ENCODE data around the gene NMRK2.

DNA sequence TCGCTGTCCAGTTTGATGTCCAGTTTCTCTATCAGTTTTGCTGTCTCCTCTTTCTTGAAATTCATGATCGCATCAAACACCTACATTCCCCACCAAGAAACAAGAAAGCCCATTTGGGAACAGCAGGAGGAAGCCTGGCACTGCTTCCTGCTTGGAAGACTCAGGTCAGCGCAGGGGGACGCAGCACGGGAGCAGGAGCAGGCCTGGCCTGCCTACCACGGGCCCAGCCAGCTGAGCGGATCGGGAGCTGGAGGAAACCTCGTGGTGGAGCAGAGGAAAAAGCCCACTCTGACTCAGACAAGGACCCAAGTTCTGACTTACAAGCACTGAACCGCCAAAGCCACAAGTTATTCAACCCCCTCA, 48.5 kb downstream of the NMRK2 start:
- TF ChIP-seq, protein P1, sequence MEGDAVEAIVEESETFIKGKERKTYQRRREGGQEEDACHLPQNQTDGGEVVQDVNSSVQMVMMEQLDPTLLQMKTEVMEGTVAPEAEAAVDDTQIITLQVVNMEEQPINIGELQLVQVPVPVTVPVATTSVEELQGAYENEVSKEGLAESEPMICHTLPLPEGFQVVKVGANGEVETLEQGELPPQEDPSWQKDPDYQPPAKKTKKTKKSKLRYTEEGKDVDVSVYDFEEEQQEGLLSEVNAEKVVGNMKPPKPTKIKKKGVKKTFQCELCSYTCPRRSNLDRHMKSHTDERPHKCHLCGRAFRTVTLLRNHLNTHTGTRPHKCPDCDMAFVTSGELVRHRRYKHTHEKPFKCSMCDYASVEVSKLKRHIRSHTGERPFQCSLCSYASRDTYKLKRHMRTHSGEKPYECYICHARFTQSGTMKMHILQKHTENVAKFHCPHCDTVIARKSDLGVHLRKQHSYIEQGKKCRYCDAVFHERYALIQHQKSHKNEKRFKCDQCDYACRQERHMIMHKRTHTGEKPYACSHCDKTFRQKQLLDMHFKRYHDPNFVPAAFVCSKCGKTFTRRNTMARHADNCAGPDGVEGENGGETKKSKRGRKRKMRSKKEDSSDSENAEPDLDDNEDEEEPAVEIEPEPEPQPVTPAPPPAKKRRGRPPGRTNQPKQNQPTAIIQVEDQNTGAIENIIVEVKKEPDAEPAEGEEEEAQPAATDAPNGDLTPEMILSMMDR (IDR thresholded peaks at IDR 0.05 in 4 of 5, conservative IDR thresholded peaks at IDR 0.05 in 1 of 5) = no peak
- TF ChIP-seq POLR2A (IDR thresholded peaks at IDR 0.05) = no peak

All from gastrocnemius medialis (tissue), 4 donors.